HG03469 (cell line): Measurements from ENCODE around the gene ING1.
"Not testable (repeated sequence)": the region's sequence is repeated elsewhere in the genome, so short reads cannot be mapped to it uniquely, and the experiment has no call there.

Experiments
- ATAC-seq: cut with Tn5 transposase; IDR thresholded peaks from one replicate; pipeline ENCODE4 v1.9.1; 2021; ENCODE audit warnings: mild to moderate bottlenecking, moderate library complexity, moderate number of reproducible peaks; ENCODE audit not compliant: unreplicated experiment

Gene ING1

GRCh38 chr13:110713642-110713952 is at the start of gene ING1:
ING1 (plus strand) TSS chr13:110713700; CDS start chr13:110714150, 450 bp downstream.
- ATAC-seq = no peak

GRCh38 chr13:110664041-110664440 is 49.5 kb upstream of the ING1 start:
- no peak for ATAC-seq

- ATAC-seq = no peak
Observed at GRCh38 chr13:110664673-110665072, 48.8 kb upstream of the ING1 start.

- ATAC-seq = no peak
Observed at GRCh38 chr13:110665491-110666254, 47.8 kb upstream of the ING1 start.

- no peak for ATAC-seq
Observed at GRCh38 chr13:110666255-110666533, 47.3 kb upstream of the ING1 start.

GRCh38 chr13:110669036-110669435 is 44.5 kb upstream of the ING1 start:
- ATAC-seq = no peak

GRCh38 chr13:110669814-110670213 is 43.7 kb upstream of the ING1 start:
- ATAC-seq = not testable (repeated sequence)

- ATAC-seq = peak; percentile 49
Observed at GRCh38 chr13:110676595-110677587, 36.6 kb upstream of the ING1 start.

GRCh38 chr13:110677731-110678545 is 35.6 kb upstream of the ING1 start:
- no peak for ATAC-seq

- no peak for ATAC-seq
Observed at GRCh38 chr13:110680852-110681251, 32.6 kb upstream of the ING1 start.

- no peak for ATAC-seq
Observed at GRCh38 chr13:110681868-110682550, 31.5 kb upstream of the ING1 start.

GRCh38 chr13:110682746-110683145 is 30.8 kb upstream of the ING1 start:
- ATAC-seq = no peak

GRCh38 chr13:110683203-110683883 is 30.2 kb upstream of the ING1 start:
- no peak for ATAC-seq

GRCh38 chr13:110683921-110684320 is 29.6 kb upstream of the ING1 start:
- ATAC-seq = no peak

- ATAC-seq = no peak
Observed at GRCh38 chr13:110684388-110685056, 29.0 kb upstream of the ING1 start.

- no peak for ATAC-seq
Observed at GRCh38 chr13:110685305-110686020, 28.0 kb upstream of the ING1 start.

- ATAC-seq = no peak
Observed at GRCh38 chr13:110687736-110688135, 25.8 kb upstream of the ING1 start.

GRCh38 chr13:110689041-110689440 is 24.5 kb upstream of the ING1 start:
- no peak for ATAC-seq

- no peak for ATAC-seq
Observed at GRCh38 chr13:110689711-110690110, 23.8 kb upstream of the ING1 start.
